Measurements from ENCODE around the gene SPEM3. TPM values are rescaled to one million over a fixed set of nuclear protein-coding genes. Genes with fewer than 3 reads are reported as not detected.

SPEM3 gene
- not detected for total RNA-seq

DNA sequence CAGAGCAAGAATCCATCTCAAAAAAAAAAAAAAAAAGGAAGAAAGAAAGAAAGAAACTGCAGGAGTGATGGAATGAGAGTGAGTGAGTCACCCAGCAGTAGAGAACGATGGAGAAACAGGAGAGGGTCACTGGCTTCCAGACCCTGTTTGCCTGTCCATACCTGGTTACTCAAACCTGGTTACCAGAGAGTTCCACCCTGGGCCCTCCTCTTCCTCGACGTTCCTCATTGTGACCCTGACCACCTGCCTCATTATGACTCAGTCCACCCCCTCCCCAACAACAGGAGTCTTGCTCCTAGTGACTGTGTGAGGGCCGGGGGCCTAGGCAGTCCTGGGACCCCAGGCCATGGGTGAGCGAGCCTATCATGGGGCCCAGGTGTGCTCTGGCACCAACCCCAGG is at the start of gene SPEM3:
SPEM3 (plus strand) TSS at position 301 of the 400 bp plus-strand sequence; CDS start at position 347, 46 bp downstream.
- no peak for DNase-seq
- Mint-ChIP-seq H3K9me3 (no peaks in the 10 kb centered on the region), H3K4me1 (ENCODE audit: low read depth) (no peaks in the 10 kb centered on the region), H3K4me3 (no peak within 1 kb of the TSS), H3K36me3 (ENCODE audit: insufficient read depth) (no peaks in the 10 kb centered on the region), H3K27me3 (ENCODE audit: low read depth) (peaks cover 2% of the 10 kb centered on the region)
- ATAC-seq = no peak

DNA sequence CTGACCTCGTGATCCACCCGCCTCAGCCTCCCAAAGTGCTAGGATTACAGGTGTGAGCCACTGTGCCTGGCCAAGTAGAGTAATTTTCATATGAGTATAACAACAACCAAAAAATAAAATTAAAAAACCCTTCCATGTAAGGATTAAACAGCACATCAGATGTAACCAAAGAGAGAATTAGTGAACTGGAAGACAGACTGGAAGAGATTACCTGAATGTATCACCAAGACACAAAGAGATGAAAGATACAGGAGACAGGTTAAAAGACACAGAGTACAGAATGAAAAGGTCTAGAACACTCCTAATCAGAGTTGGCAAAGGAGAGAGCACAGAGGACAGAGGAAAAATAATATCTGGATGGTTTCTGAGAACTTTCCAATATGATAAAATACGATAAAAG is 49.5 kb upstream of the SPEM3 start:
- Mint-ChIP-seq H3K4me1 (ENCODE audit: low read depth) (peaks cover 5% of the 10 kb centered on the region), H3K27me3 (ENCODE audit: low read depth) (peaks cover 41% of the 10 kb centered on the region), H3K4me3 (no peak overlapping the region), H3K9me3 (peaks cover 4% of the 10 kb centered on the region), H3K36me3 (ENCODE audit: insufficient read depth) (peaks cover 2% of the 10 kb centered on the region)
- DNase-seq = no peak
- no peak for ATAC-seq

DNA sequence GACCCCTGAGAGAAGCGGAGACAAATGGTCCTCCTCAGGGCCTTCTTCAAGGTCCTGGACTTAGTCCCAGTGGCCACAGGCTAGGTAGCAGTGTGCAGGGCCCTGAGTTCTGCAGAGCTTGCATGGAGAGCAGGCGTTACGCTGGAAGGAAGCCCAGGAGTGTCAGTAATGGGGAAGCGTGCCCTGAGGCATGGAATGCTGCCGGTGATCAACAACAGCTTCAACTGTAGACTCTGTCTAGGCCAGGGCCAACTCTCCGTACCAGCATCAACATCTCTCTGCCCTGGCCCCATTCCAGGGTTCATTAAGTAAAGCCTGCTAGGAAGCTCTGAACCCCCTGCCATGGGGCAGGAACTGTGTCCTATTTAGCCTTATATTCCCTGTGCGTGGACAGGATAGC is 48.3 kb upstream of the SPEM3 start:
- H3K4me1 Mint-ChIP-seq (ENCODE audit: low read depth) = peaks cover 9% of the 10 kb centered on the region
- DNase-seq (no peak), ATAC-seq (no peak)
- H3K27me3 Mint-ChIP-seq (ENCODE audit: low read depth) = peaks cover 41% of the 10 kb centered on the region
- H3K4me3 Mint-ChIP-seq = no peak overlapping the region
- peaks cover 2% of the 10 kb centered on the region for H3K36me3 Mint-ChIP-seq (ENCODE audit: insufficient read depth)
- H3K9me3 Mint-ChIP-seq = peaks cover 4% of the 10 kb centered on the region

DNA sequence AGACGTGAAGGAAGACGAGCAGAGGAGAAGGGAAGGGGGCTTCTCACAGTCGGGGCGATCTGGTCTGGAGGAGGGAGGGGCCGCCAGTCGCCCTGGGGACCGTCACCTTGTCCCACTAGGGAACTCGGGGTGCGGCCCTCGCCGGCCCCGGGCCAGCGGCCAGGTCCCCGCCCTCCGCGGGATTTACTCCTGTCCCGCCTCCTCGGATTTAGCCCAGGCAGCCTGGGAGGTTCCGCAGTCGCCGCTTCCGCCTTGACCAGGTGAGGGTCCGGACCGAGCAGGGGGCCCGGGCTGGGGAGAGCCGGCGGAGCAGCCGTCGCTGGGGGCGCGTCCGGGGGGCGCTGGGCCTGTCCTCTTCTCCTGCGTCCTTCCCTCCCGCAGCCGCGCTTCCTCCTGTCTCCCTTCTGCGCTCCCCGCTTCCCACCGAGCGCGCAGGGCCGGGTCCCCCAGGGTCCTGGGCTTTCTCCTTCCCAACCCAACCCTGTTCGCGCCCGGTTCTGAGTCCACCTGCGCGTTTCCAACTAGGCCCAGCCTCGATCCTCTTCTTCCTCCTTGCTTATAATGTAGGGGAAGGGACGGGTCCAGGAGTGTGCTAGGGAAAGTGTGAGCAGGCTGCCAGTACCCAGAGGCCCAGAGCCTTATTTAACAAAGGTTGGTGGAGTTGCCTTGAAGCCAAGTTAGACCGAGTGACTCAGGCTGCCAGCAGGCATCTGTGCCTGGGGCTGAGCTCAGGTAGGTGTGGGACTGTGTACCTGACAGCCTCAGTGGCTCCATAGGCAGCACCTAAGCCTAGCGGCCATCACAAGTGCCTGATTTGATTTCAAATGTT is 47.6 kb upstream of the SPEM3 start, which contains the start of gene TNK1:
TNK1 (plus strand) TSS at position 235 of the 829 bp plus-strand sequence. CDS start 1,838 bp downstream, outside the sequence.
- Mint-ChIP-seq H3K9me3 (peaks cover 4% of the 10 kb centered on the region), H3K27me3 (ENCODE audit: low read depth) (peaks cover 41% of the 10 kb centered on the region), H3K4me3 (no peak within 1 kb of the TSS), H3K4me1 (ENCODE audit: low read depth) (peaks cover 9% of the 10 kb centered on the region), H3K36me3 (ENCODE audit: insufficient read depth) (peaks cover 2% of the 10 kb centered on the region)
- ATAC-seq (no peak), DNase-seq (no peak)

DNA sequence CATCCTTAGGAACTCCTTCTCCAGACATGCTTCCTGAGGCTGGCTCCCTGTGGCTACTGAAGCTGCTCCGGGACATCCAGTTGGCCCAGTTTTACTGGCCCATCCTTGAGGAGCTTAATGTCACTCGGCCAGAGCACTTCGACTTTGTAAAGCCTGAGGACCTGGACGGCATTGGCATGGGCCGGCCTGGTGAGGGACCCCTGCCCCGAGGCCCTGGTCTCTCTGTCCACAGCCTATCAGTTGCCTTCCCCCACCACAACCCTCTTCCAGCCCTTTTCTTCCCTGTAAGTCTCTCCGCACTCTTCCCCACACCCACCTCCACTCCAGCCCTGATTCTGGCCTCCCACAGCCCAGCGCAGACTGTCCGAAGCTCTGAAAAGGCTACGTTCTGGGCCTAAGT is 45.8 kb upstream of the SPEM3 start:
- H3K27me3 Mint-ChIP-seq (ENCODE audit: low read depth) = peaks cover 35% of the 10 kb centered on the region
- peaks cover 9% of the 10 kb centered on the region for H3K4me1 Mint-ChIP-seq (ENCODE audit: low read depth)
- H3K9me3 Mint-ChIP-seq = peaks cover 4% of the 10 kb centered on the region
- H3K4me3 Mint-ChIP-seq = no peak overlapping the region
- DNase-seq (no peak), ATAC-seq (no peak)
- H3K36me3 Mint-ChIP-seq (ENCODE audit: insufficient read depth) = peaks cover 2% of the 10 kb centered on the region

DNA sequence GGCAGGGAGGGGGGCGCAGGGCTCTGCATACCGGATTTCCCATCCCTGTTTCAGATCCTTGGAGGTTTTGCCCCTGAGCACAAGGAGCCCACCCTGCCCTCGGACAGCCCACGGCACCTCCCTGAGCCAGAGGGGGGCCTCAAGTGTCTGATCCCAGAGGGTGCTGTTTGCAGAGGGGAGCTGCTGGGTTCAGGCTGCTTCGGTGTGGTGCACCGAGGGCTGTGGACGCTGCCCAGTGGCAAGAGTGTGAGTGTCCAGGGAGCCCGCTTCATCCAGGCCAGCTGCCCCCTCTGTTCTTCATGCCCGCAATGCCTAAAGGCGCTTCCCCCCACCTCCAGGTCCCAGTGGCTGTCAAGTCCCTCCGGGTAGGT is 45.3 kb upstream of the SPEM3 start:
- H3K4me3 Mint-ChIP-seq = no peak overlapping the region
- H3K36me3 Mint-ChIP-seq (ENCODE audit: insufficient read depth) = peaks cover 2% of the 10 kb centered on the region
- peaks cover 9% of the 10 kb centered on the region for H3K4me1 Mint-ChIP-seq (ENCODE audit: low read depth)
- H3K9me3 Mint-ChIP-seq = peaks cover 4% of the 10 kb centered on the region
- no peak for ATAC-seq
- no peak for DNase-seq
- peaks cover 35% of the 10 kb centered on the region for H3K27me3 Mint-ChIP-seq (ENCODE audit: low read depth)

DNA sequence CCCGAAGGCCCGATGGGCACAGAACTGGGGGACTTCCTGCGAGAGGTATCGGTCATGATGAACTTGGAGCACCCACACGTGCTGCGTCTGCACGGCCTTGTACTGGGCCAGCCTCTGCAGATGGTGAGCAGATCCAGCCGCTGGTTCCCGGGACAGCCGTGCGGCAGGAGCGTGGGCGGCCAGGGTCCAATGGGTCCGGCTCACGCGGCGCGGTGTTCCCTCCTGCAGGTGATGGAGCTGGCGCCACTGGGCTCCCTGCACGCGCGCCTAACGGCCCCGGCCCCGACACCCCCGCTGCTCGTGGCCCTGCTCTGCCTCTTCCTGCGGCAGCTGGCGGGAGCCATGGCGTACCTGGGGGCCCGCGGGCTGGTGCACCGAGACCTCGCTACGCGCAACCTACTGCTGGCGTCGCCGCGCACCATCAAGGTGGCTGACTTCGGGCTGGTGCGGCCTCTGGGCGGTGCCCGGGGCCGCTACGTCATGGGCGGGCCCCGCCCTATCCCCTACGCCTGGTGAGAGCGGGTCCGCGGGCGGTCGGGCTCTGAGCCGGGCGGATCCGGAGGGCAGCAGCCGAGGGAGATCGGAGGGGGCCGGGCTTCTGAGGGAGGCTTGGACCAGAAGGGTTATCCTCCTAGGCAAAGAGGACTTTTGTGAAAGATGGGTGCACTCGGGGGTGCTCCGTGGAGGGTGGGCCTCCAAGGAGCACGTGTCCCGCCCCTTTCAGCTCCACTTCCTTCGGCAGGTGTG is 44.7 kb upstream of the SPEM3 start:
- peak overlapping the region; percentile 80 for H3K4me3 Mint-ChIP-seq
- DNase-seq (peak; percentile 71), ATAC-seq (peak; percentile 99)
- peaks cover 2% of the 10 kb centered on the region for H3K36me3 Mint-ChIP-seq (ENCODE audit: insufficient read depth)
- H3K4me1 Mint-ChIP-seq (ENCODE audit: low read depth) = peaks cover 9% of the 10 kb centered on the region
- peaks cover 4% of the 10 kb centered on the region for H3K9me3 Mint-ChIP-seq
- peaks cover 33% of the 10 kb centered on the region for H3K27me3 Mint-ChIP-seq (ENCODE audit: low read depth)

DNA sequence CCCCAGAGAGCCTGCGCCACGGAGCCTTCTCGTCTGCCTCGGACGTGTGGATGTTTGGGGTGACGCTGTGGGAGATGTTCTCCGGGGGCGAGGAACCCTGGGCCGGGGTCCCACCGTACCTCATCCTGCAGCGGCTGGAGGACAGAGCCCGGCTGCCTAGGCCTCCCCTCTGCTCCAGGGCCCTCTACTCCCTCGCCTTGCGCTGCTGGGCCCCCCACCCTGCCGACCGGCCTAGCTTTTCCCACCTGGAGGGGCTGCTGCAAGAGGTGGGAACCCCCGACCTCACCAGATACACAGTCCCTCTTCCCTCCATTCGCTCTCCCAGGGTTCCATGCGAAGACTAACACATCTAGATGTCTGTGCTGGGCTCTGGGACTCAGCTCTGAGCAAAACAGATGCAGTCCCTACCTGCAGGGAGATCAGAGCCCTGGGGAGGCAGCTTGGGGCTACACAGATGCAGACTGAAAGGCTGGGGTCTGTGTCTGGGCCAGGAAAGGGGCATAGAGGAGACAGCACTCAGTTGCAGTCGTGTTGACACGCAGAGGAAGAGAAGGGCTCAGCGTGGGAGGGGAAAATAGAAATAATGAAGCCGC is 44.1 kb upstream of the SPEM3 start:
- Mint-ChIP-seq H3K4me3 (peak overlapping the region; percentile 80), H3K4me1 (ENCODE audit: low read depth) (peaks cover 9% of the 10 kb centered on the region), H3K27me3 (ENCODE audit: low read depth) (peaks cover 26% of the 10 kb centered on the region), H3K36me3 (ENCODE audit: insufficient read depth) (peaks cover 5% of the 10 kb centered on the region), H3K9me3 (no peaks in the 10 kb centered on the region)
- no peak for ATAC-seq
- no peak for DNase-seq

DNA sequence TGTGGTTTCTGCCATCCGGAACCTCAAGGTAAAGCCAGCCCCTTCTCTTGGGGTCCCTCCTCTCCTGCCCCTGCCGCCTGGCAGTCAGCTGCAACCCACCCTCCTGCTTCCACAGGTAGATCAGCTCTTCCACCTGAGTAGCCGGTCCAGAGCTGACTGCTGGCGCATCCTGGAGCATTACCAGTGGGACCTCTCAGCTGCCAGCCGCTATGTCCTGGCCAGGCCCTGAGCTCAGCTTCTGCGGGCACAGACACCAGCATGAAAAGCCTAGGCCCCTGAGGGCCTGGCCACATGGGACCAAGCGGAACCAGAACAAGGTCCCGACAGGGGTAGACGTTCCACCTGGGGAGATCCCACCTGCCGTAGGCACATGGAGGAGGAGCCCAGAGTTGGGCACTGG is 39.8 kb upstream of the SPEM3 start:
- H3K27me3 Mint-ChIP-seq (ENCODE audit: low read depth) = no peaks in the 10 kb centered on the region
- ATAC-seq (no peak), DNase-seq (no peak)
- H3K4me3 Mint-ChIP-seq = no peak overlapping the region
- H3K4me1 Mint-ChIP-seq (ENCODE audit: low read depth) = peaks cover 26% of the 10 kb centered on the region
- peaks cover 14% of the 10 kb centered on the region for H3K36me3 Mint-ChIP-seq (ENCODE audit: insufficient read depth)
- H3K9me3 Mint-ChIP-seq = no peaks in the 10 kb centered on the region

DNA sequence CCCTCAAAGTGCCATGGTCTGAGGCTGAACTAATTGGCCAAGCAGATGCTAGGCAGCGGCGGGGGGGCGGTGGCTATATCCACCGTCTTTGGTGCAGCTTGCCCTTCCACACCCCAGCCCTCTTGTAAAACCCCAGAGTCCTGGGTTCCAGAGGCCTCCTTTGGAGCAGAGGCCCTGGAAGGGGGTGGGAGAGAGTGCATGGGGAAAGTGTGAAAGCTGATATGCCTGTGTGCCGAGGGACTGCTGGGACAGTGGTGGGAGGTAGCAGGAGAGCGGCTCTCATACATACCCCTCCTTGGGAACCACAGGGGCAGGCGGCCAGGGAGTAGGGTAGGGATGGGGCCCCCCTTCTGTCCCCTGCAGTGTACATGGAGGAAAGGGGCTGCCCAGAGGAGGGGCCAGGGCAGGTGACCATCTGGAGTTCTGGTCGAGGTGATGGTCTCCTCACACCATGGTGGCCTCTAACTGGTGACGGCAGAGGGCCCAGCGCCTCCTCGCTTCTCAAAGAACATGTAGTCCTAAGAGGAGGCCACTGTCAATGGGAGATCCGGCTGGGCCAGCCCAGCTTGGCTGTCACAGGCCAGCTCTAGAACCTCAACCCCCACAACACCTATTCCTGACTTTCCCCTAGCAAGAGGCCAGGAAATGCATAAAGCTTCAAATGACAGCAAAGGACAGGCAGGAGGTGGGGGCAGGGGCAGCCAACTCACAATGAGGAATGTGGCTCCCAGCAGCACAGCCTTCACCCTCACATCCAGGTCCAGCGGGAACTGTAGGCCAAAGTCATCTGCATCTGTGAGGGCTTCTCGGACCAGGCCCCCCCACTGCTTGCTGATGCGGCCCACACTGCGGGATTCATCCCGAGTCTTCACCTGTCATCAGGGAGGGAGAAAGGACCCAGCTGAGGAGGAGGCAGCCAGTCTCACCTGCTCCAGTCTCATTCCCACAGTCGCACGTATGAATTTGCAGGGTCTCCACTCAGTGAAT is 38.4 kb upstream of the SPEM3 start:
- H3K36me3 Mint-ChIP-seq (ENCODE audit: insufficient read depth) = peaks cover 14% of the 10 kb centered on the region
- H3K27me3 Mint-ChIP-seq (ENCODE audit: low read depth) = no peaks in the 10 kb centered on the region
- ATAC-seq = no peak
- no peaks in the 10 kb centered on the region for H3K9me3 Mint-ChIP-seq
- H3K4me1 Mint-ChIP-seq (ENCODE audit: low read depth) = peaks cover 27% of the 10 kb centered on the region
- DNase-seq = no peak
- H3K4me3 Mint-ChIP-seq = no peak overlapping the region

DNA sequence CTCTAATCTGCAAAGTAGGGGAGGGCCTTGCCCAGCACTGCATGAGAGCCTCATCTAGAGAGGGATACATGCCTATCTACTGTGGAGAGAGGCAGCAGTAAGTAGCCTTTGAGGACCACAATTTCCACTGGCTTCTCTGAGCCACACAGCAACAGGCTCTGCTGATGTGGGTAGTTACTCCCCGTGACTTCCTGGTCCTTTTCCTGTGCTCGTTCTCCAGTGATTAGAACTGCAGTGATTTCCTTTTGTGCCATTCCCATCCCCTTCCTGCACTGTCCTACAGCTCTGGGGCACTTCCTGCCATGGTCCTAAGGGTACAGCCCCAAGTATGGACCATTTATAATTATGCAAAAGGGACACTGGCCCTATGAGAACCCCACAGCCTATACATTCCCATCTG is 37.4 kb upstream of the SPEM3 start:
- DNase-seq (no peak), ATAC-seq (no peak)
- no peaks in the 10 kb centered on the region for H3K27me3 Mint-ChIP-seq (ENCODE audit: low read depth)
- peaks cover 29% of the 10 kb centered on the region for H3K4me1 Mint-ChIP-seq (ENCODE audit: low read depth)
- no peak overlapping the region for H3K4me3 Mint-ChIP-seq
- H3K36me3 Mint-ChIP-seq (ENCODE audit: insufficient read depth) = peaks cover 14% of the 10 kb centered on the region
- no peaks in the 10 kb centered on the region for H3K9me3 Mint-ChIP-seq

DNA sequence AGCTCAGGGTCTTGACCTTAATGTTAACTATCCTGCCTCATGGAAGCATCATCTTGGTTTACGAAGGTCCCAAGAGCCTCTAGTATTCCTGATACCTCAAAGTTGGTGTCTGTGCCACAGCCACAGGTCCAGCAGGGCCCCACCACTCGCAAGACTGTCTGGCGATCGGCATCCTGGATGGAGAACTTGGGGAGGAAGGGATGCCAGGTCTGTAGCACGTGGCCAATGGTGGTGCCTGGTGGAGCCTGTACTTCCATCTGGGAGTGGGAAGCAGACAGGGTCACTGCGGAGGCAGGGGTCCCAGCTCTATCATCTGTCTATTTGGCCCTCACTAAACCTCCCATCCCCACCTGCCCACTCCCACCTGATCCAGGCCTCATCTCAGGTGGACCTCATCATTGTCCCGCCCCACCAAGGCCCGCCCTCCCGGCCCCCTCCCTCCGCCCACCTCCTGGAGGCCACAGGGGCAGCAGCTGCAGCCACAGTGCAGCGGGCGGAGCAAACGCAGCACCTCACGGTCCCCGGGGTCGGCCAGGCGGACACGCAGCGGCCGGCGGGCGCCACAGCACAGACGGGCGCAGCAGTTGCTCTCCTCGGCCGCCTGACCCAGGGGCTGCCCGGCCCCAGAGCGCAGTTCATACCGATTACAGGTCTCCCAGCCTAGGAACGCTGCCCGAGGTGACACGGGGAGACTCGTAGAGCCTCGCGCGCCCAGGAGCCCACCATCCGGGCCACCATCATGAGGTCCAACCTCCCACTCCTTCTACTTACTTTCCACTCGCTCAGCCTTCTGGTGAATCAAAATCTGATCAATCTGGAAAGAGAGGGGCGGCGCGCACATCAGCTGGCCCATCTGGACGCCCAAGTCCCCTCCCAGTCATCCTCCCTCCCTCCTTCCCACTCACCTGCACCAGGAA is 35.7 kb upstream of the SPEM3 start:
- no peak for ATAC-seq

More for the DNA sequence above, 35.7 kb upstream of the SPEM3 start:
- Mint-ChIP-seq H3K9me3 (no peaks in the 10 kb centered on the region), H3K4me3 (peak overlapping the region; percentile 92), H3K27me3 (ENCODE audit: low read depth) (no peaks in the 10 kb centered on the region), H3K4me1 (ENCODE audit: low read depth) (peaks cover 29% of the 10 kb centered on the region), H3K36me3 (ENCODE audit: insufficient read depth) (peaks cover 14% of the 10 kb centered on the region)
- no peak for DNase-seq

All from activated T-cell treated with anti-CD3 and anti-CD28 coated beads, Interleukin-2, amount 50 U/mL, for 4 hours (primary cell).